NB4 (cell line): ENCODE data around the gene VAV2.

Source experiments
- DNase-seq: peaks from one replicate; pipeline ENCODE4 v3.0.0; 2010; ENCODE audit warnings: low read depth
- H3K4me3 ChIP-seq: one replicate; pipeline ENCODE4 v1.5.1; 2011; ENCODE audit warnings: mild to moderate bottlenecking, low read depth, low read length, moderate library complexity
- MYC ChIP-seq: IDR thresholded peaks from 2 replicates; pipeline ENCODE4 v1.6.1; 2011; ENCODE audit warnings: low read depth, low read length
- POLR2A ChIP-seq: IDR thresholded peaks from 2 replicates; pipeline ENCODE4 v1.6.1; 2011; ENCODE audit warnings: mild to moderate bottlenecking; ENCODE audit not compliant: insufficient read length; ENCODE audit errors: extremely low read depth
- TF ChIP-seq, protein P1 (sequence below): IDR thresholded peaks from one replicate; pipeline ENCODE4 v1.5.1; 2012; ENCODE audit warnings: low read depth, low read length
- TF ChIP-seq, protein P2 (sequence below): IDR thresholded peaks from 2 replicates; pipeline ENCODE4 v1.6.1; 2011; ENCODE audit warnings: low read depth, low read length

VAV2 gene

DNA sequence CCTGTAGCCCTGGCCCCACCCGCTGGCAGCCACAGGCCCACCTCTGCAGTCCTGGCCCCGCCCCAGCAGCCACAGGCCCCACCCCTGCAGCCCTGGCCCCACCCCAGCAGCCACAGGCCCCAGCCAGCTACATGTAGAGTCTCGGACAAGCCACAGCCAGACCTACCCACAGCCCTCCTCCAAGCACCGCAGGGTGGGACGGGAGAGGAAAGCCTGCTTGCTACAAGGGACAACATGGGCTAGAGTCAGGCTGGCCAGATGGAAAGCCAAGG is 204.4 kb downstream of the VAV2 start:
- TF ChIP-seq, protein P1, sequence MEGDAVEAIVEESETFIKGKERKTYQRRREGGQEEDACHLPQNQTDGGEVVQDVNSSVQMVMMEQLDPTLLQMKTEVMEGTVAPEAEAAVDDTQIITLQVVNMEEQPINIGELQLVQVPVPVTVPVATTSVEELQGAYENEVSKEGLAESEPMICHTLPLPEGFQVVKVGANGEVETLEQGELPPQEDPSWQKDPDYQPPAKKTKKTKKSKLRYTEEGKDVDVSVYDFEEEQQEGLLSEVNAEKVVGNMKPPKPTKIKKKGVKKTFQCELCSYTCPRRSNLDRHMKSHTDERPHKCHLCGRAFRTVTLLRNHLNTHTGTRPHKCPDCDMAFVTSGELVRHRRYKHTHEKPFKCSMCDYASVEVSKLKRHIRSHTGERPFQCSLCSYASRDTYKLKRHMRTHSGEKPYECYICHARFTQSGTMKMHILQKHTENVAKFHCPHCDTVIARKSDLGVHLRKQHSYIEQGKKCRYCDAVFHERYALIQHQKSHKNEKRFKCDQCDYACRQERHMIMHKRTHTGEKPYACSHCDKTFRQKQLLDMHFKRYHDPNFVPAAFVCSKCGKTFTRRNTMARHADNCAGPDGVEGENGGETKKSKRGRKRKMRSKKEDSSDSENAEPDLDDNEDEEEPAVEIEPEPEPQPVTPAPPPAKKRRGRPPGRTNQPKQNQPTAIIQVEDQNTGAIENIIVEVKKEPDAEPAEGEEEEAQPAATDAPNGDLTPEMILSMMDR: no peak
- TF ChIP-seq MYC (no peak), POLR2A (no peak)
- TF ChIP-seq, protein P2, sequence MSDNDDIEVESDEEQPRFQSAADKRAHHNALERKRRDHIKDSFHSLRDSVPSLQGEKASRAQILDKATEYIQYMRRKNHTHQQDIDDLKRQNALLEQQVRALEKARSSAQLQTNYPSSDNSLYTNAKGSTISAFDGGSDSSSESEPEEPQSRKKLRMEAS: no peak
- peak; percentile 45 for DNase-seq
- no peak overlapping the region for H3K4me3 ChIP-seq

DNA sequence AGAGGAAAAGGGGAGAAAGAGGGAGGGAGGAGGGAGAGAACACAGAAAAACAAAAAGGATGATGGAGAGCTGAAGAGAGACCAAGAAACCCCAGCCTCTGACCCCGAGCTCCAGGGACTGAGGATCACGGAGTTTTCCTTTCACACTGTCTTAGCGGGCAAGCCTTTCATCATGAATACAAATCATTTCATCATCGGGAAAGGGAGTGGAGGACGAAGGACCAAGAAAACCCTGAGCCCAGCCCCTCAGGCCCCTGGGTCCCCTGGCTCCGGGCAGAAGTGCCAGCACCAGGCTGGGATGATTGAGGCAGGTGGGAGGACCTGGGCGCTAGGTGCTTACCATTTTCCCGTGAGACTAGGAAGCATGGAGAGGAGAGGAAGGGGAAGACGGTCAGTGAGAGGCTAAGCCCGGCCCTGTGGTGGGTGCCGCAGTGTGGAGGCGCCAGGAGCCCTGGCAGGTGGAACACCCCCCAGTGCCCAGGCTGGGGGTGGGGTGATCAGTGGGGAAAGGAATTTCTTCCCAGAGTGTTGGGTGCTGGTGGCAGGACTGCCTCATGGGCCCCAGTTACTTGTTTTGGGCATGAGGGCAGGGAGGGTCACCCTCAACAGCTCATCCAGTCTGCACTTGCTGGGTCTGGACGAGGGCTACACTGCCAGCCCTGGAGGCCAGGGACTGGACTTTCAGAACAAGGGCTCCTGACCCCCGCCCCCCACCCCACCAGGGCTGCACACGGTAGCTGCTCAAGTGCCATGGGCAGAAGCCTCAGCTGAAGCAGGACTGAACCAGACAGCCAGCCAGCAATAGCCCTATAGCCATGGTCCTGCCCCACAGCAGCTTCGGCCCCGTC is 205.0 kb downstream of the VAV2 start:
- no peak for DNase-seq

DNA sequence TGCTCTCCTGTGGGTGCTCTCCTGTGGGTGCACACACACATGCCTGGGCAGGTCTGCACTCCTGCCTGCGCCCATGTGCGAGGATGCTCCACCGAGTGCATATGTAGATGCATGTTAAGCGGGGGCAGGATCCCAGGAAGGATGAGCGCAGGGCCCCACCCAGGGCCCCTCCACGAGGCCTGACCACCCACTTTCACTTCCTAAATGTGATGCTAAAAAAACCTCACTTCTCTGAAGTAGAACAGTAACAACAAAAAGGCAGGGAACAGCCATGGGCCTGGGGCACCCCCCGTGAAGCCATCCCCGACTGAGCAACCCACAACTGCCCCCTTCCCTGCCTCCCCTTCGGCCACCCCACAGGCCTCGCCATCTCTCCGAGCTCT is 205.8 kb downstream of the VAV2 start:
- H3K4me3 ChIP-seq: no peak overlapping the region
- no peak for DNase-seq
- TF ChIP-seq MYC: no peak
- TF ChIP-seq, protein P2: no peak

More for the DNA sequence above, 205.0 kb downstream of the VAV2 start:
- H3K4me3 ChIP-seq: no peak overlapping the region
- TF ChIP-seq, protein P2: no peak
- TF ChIP-seq MYC: no peak
- no peak for TF ChIP-seq POLR2A
- TF ChIP-seq, protein P1: no peak

DNA sequence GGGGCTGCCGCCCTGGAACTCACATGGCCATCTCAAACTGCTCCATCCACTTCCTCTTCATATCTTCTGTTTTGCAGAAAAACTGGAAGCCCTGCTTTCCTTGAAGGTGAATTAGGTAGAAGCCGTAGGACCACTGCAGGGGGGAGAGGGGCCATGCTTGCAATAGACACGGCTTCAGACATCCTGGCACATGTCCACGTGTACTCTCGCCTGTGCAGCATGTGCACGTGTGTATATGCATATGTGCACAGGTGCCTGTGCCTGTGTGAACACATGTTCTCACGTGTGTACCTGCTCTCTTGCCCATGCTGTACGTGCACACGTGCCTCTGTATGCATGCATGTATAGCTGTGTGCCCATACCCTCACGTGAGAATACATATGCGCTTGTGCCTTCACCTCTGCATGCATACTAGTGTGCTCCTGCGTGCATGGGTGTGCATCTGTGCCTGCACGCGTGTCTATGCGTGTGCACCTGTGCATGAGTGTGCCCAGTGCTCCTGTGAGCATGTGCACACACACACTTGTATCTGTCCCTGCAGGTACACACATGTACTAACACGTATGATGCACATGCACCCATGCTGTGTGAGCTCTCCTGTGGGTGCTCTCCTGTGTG is 206.3 kb downstream of the VAV2 start:
- no peak overlapping the region for H3K4me3 ChIP-seq
- no peak for TF ChIP-seq MYC
- TF ChIP-seq POLR2A: no peak
- TF ChIP-seq, protein P2: no peak
- TF ChIP-seq, protein P1: no peak
- DNase-seq: no peak

DNA sequence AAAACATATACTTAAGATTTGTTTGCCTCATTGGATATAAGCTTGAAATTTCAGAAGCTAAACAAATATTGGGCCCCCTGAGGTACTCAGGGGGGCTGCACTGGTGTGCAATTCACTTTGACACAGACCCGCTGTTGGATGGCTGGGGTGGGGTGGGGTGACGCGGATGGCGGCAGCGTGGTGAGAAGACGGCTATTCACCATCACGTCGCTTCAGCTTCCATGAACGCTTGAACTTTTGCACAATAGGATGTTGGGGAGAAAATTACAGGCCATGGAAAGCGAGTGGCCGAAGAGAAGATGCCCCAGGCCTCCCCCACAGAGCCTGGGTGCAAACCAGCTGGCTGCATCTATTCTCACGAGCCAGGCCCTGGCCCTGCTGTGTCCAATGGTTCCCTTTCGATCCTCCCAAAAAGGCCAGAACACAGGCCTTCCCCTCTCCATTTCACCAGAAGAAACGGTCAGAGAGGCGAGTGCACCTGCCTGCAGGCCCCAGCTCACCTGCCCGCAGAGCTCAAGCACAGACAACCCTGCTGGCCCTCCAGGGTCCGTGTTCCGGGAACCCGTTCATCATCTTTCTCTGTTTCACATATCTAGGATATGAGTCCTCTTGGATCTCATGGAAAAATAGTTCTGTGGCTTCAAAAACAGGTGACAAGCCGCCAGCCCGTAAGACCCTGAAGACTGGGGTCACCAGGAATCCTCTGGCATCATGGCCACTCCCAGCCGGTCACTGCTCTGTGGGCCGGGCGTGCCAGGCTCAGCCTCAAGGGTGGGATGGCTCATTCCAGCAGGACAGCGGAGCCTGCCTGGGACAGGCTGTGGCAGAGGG is 207.2 kb downstream of the VAV2 start:
- H3K4me3 ChIP-seq: no peak overlapping the region
- DNase-seq: no peak
- no peak for TF ChIP-seq POLR2A
- TF ChIP-seq MYC: no peak
- TF ChIP-seq, protein P1: no peak
- TF ChIP-seq, protein P2: no peak

DNA sequence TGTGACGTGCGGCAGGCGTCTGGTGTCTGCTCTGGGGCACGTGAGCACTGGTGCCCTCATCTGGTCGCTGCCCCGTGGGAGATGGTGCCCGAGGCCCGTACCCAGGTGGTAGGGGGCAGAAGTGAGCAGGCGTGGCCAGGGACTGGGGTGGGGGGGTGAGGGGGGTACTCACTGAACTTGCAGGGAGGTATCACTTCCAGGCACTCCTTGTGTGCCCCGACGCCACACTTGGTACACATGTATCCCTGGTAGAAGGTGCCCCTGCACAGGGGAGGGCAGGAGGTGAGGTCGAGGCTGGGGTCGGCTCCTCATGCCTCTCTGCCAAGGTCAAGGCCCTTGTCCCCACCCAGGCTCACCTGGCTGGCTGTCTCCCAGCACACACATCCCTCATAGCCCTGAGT is 208.8 kb downstream of the VAV2 start:
- no peak overlapping the region for H3K4me3 ChIP-seq
- TF ChIP-seq, protein P2: no peak
- no peak for DNase-seq
